Panc1 (cell line): ENCODE data around the gene CRABP1.

Source experiments
- CTCF ChIP-seq: fragments of 450-650 bp; IDR thresholded peaks from 2 replicates; pipeline ENCODE4 v1.5.1; 2017; ENCODE audit warnings: mild to moderate bottlenecking
- POLR2AphosphoS5 ChIP-seq: IDR thresholded peaks from 2 replicates; pipeline ENCODE4 v1.6.1; 2012; ENCODE audit warnings: mild to moderate bottlenecking, low read depth, low read length, moderate library complexity
- REST ChIP-seq, 2 experiments: IDR thresholded peaks; 2 replicates each; pipeline ENCODE4 v1.6.1; 2011 to 2012; ENCODE audit warnings: low read depth in 2 of 2, control low read depth in 1 of 2, low read length in 1 of 2, mild to moderate bottlenecking in 1 of 2, moderate library complexity in 1 of 2; ENCODE audit not compliant: insufficient read depth in 1 of 2
- SIN3A ChIP-seq: IDR thresholded peaks from 2 replicates; pipeline ENCODE4 v1.6.1; 2012; ENCODE audit warnings: low read depth, mild to moderate bottlenecking, low read length, moderate library complexity, borderline replicate concordance; ENCODE audit not compliant: insufficient read depth
- TCF7L2 ChIP-seq: IDR thresholded peaks from 2 replicates; pipeline ENCODE4 v1.6.1; 2011; ENCODE audit warnings: mild to moderate bottlenecking, low read depth, low read length, inconsistent platforms

GRCh38 chr15:78347586-78348543, 7.7 kb downstream of the CRABP1 start:
- no peak for TF ChIP-seq CTCF
- TF ChIP-seq SIN3A, result no peak
- no peak for TF ChIP-seq TCF7L2
- no peak for TF ChIP-seq REST (IDR thresholded peaks at IDR 0.05; ENCODE audit: insufficient read depth in 1 of 2, low read depth in 2 of 2, low read length in 1 of 2)
- no peak for TF ChIP-seq POLR2AphosphoS5
